SW 1271 (cell line): ENCODE results near the gene ST7.

Experiments
- DNase-seq, 2 experiments: peaks; one replicate each; lab custom pipeline; 2025; lab: John Stamatoyannopoulos, UW

ST7 gene

DNA sequence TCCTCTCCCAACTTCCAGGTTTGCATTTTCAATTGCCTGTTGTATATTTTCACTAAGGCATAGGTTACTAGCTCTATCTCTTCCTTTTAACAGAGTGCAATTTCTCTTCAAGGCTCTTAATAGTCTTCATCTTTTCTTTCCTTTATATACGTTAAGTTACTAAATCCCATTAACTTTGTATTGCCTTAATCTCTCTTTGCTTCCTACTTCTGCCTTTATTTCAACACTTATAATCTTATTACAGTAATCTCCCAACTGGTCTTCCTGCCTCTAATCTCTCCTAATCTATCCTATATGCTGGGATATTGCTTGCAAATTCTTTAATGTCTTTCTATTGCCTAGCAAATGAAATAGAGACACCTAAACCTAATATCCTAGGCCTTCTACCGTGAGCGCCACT is 26.1 kb downstream of the ST7 start:
- no peak for DNase-seq

DNA sequence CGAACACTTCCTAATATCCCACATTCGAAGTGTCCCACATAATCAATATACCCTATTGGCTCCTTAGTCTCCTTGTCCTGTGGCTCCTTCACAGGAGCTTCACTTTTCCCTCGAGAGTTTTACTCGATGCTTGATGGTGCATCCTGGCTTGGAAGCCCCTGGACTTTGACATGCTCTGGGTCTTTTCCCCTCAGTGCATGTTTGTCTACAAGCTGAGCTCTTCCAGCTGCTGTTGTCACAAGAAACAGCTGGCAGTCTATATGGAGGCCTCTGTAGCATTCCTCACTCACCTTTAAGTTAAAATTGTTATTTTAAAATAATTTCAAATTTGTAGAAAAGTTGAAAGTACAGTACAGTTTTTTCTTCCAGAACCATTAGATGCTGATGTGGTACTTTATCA is 27.1 kb downstream of the ST7 start:
- no peak for DNase-seq

DNA sequence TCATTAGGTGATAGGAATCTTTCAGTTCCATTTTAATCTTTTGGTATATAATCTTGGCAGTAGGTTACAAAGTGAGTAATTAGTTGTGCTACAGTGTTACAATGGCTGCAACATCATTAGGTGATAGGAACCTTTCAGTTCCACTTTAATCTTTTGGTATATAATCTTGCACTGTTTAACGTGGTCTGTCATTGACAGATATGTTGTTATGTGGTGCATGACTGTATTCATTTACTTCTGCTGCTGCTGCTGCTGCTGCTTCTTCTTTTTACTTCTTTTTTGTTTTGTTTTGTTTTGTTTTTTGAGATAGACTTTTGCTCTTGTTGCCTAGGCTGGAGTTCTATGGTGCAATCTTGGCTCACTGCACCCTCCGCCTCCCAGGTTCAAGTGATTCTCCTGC is 28.6 kb downstream of the ST7 start:
- DNase-seq = no peak

DNA sequence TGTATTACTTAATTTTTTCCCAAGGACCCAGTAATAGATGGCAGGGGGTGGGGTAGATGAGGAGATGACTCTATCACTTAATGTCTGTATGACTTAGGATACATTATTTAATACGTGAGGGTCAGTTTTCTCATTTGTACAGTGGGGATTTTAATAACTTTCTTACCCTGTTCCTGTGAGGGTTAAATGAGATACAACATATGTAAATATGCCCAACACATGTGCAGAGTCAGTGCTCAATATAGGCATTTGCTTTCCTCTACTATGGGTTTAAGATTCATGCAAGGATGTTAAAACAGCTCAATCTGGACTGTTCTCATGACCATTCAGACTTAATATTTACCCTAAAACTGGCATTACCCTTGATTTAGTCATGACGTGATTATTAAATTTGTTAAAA is 31.2 kb downstream of the ST7 start:
- no peak for DNase-seq

DNA sequence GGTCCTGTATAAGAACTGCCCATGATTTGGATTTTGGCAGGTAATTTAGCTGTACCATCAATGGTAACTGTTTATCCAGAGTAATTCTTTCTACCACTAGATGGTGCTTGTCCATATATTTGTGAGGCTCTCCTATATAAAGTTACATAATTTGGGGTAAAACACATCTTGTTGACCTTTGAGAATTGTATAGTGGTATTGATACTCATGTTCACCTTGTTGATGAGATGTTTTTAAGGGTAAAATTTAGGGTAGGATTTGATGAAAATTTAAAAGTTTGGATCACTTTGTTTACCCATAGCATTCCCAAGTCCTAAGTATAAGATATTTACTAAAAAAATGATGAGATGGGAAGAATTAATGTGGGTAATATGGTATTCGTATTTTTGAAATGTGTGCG is 31.6 kb downstream of the ST7 start:
- peak in 1 of 2 experiments; percentile 61 for DNase-seq

DNA sequence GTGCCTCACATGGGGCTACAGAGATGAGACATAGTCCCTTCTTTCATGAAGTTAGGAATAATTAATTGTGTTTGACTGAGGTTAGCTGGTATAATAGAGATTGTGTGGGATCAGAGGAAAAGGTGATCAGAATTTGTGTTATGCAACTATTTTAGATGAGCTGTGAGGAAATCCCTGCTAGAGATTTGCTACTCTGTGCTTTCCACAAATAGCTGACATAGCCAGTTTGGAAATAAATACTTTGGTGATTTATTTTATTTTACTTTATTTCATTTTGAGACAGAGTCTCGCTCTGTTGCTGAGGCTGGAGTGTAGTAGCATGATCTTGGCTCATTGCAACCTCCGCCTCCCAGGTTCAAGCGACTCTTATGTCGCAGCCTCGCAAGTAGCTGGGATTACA is 32.3 kb downstream of the ST7 start:
- DNase-seq = no peak

DNA sequence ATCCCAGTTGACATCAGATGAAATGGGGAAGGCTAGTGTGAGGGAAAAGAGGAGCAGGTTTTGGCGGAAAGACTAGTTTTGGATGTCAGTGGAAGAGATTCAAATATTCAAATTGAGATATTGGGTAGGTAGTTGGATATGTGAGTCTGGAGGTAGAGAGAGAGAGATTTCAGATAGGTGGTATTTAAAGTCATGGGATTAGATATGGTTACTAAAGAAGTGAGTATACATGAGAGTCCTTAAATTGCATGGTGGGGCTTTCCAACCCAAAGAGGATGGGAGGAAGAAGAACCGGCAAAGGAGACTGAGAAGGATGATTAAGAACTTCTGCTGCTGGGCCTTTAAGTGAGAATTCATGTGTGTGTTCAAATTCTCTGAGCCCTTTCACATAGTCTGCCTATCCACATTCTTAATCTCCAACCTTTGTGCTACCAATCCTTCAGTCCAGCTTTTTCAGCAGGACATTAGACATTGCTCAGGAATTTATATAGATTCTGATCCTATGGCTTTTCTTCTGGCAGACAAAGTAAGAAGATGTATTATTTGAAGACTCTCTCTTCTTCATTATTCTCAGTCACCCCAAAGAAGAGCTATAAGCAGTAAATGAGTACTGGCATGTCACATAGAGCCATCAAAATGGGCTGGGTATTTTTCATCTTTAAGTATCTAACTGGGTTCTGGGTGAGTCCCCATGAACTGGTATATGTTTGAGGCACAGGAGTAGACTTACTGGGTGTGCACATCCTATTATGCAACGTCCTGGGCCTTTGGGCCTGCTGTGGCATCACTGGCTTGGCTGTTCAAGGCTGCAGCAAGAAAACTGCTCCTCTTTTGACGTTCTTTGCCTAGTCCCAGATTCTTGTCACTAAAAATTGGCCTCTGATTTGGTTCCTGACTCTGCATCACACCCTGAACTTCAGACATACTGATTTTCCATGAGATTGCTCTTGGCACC is 33.6 kb downstream of the ST7 start:
- DNase-seq = no peak

DNA sequence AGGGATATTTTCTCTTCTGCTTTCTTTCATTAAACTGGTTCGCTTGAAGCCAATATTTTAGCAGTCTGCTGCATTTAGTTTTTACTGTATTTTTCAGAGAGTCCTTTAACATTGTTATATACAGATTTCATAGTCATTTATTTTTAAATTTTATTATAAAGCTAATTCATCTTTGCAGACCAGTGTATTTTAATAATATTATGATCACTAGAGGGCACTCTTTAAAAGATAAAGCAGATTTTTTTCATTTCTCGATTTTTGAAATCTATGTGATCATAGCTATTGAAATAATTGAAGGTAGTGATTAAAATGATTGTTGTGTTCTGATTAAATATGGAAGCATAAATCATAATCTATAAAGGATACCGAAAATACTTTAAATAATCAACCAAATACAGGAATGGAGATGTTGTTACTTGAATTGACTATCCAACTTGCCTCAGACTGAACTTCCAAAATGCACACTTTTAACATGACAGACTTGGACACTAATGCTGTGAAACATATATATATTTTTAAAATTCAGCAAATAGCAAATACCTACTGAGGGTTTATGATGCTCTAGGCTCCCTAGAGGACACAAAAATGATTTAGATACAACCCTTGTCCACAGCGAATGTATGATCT is 35.2 kb downstream of the ST7 start:
- peak in 1 of 2 experiments; percentile 25 for DNase-seq

DNA sequence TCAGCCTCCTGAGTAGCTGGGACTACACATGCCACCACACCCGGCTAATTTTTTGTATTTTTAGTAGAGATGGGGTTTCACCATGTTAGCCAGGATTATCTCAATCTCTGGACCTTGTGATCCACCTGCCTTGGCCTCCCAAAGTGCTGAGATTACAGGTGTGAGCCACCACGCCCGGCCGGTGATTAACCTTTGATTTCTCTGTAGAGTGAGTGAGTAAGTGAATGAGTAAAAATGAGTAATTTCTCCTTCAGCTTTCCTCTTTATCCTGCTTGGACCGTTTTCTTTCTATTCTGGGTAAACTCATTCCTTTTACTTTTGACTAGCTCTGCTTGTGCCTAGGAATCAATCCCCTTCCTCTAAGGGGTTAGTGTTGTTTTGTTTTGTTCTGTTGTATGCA is 36.8 kb downstream of the ST7 start:
- DNase-seq = no peak

DNA sequence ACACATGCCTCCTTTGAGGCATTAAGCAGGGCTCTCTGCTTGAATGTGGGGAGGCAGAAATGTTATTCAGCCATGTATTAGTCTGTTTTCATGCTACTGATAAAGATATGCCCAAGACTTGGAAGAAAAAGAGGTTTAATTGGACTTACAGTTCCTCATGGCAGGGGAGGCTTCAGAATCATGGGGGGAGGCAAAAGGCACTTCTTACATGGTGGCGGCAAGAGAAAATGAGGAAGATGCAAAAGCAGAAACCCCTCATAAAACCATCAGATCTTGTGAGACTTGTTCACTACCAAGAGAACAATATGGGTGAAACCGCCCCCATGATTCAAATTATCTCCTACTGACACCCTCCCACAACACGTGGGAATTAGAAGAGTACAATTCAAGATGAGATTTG is 37.9 kb downstream of the ST7 start:
- no peak for DNase-seq

DNA sequence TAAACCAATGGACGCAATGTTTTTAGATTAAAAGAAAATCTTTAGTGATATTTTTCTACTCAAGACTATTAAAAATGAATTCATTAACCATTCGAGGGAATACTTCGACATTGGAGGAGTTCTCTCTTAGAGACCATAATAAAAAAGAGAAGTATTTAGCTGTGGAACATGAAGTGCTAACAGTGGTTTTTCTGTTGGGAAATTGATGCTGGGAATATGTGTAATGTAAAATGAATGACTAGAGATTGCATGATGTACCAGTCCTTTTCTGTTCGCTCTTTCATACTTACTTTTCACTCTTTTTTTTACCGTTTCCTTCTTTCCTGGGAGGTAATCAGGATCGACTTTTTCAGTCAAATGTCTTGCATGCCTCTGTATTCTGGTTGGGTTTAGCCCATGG is 41.3 kb downstream of the ST7 start:
- no peak for DNase-seq

DNA sequence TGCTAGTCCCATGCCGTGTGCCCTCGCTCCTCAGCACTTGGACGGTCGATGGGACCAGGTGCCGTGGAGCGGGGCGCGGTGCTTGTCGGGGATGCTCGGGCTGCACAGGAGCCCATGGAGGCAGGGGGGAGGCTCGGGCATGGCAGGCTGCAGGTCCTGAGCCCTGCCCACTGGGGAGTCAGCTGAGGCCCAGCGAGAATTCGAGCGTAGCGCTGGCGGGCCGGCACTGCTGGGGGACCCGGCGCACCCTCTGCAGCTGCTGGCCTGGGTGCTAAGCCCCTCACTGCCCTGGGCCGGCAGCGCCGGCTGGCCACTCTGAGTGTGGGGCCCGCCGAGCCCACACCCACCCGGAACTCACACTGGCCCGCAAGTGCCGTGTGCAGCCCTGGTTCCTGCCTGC is 44.7 kb downstream of the ST7 start:
- no peak for DNase-seq

DNA sequence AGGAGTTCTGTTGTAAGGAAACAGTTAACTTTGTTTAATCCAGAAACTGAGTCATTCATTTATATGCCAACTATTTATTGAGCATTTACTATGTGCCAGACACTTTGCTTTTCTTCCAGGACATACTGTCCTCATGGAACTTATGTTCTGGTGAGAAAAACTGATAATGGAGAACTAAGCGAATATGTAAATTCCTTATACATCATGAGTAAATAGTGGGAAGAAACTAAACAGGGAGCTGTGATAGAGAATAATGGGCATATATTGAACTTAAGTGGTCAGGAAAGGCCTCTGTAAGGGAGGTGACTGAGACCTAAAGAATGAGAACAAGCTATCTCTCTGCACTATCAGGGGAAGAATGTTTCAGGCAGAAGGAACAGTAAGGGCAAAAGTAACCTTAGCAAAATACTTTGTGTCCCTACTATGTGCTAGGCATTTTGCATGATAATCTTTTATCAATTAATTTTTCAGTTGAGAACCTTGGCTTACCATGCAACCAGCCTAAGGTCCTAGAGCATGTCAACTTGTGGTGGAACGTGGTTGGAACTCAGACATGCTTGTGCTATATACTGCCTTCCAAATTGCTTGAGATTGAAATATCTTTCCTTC is 45.4 kb downstream of the ST7 start:
- no peak for DNase-seq

DNA sequence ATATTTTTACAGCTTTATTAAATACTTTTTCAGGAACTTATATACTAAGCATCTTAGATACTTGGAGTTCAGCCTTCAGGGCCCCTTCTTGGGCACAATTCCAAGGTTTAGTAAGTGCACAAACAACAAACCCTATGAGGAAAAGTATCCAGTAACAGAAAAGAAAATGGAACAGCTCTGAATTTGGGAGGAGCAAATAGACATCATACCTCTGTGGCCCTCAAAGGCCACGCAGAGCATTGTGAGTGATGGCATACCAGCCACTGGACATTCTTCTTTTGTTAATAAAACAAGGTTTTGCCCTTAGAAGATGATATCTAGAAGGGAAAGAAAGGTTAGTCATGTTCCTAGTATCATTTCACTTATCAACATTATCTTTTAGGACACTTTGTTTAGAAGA is 46.0 kb downstream of the ST7 start:
- no peak for DNase-seq

DNA sequence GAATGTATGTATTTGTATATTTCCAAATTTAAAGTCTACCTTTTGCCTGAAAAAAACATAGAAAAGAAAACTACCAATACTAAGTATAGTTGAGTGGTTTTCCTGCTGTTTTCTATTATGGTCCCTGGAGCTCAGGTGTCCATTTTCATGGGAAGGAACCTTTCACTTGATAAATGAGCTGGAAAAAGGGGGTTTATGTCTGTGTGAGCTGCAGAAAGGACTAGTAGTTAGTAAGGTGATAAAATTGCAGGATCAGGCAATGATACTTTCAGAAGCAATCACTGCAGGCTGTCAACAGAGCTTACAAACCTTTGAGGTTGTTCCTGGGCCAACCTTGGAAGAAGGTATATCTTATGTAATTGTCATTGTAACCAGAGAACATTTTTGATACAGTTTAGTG is 48.0 kb downstream of the ST7 start:
- DNase-seq = no peak

DNA sequence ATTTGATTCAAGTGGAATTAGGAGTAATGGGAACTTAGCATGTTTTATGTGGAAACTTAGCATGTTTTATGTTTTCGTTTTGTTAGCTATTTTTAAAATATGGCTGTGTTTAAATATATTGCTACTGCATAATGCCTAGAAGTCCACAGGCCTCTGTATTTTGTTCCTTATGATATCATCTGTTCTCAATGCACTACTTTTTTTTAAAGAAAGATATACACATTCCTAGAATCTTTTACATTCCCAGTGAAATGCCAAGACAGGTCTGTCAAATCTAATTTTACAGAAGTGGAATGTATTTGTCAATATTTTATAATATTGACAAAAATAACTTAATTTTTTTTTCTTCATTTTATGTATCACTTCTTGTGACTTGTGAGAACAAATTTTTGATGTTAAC is 51.6 kb downstream of the ST7 start:
- DNase-seq = peak in 1 of 2 experiments; percentile 67

DNA sequence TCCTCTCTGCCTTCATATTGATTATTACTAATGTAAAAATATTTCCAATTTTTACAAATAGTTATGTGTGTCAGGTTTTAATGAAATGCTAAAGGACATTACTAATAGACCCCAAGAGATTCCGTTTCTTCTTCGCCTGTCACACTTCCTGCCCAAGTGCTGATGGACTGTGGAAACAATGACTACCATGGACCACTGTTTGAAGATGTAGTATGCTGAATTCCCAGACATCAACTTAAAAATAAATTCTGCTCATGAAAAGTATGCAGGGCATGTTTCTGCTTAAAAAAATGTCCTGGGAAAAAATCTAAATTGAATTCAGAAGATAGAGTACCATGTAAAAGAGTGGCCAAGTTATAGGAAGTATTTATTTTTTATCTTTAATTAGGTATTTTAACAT is 52.1 kb downstream of the ST7 start:
- no peak for DNase-seq

DNA sequence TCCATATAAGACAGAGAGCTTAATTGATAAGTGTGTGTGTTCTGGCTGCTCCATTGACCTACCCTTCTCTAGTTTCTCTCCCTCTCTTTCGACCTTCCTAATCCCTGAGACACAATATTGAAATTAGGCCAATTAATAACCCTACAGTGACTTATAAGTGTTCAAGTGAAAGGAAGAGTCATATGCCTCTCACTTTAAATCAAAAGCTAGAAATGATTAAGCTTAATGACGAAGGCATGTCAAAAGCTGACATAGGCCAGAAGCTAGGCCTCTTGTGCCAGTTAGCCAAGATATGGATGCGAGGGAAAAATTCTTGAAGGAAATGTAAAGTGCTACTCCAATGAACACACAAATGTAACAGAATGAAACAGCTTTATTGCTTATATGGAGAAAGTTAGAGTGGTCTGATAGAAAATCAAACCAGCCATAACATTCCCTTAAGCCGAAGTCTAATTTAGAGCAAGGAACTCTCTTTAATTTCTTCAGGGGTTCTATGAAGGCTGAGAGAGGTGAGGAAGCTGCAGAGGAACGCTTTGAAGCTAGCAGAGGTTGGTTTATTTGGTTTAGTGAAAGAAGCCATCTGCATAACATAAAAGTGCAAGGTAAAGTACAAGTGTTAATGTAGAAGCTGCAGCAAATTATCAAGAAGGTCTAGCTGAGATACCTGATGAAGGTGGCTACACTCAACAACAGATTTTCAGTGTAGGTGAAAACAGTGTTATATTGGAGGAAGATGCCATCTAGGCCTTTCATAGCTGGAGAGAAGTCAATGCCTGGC is 53.8 kb downstream of the ST7 start:
- DNase-seq = no peak

DNA sequence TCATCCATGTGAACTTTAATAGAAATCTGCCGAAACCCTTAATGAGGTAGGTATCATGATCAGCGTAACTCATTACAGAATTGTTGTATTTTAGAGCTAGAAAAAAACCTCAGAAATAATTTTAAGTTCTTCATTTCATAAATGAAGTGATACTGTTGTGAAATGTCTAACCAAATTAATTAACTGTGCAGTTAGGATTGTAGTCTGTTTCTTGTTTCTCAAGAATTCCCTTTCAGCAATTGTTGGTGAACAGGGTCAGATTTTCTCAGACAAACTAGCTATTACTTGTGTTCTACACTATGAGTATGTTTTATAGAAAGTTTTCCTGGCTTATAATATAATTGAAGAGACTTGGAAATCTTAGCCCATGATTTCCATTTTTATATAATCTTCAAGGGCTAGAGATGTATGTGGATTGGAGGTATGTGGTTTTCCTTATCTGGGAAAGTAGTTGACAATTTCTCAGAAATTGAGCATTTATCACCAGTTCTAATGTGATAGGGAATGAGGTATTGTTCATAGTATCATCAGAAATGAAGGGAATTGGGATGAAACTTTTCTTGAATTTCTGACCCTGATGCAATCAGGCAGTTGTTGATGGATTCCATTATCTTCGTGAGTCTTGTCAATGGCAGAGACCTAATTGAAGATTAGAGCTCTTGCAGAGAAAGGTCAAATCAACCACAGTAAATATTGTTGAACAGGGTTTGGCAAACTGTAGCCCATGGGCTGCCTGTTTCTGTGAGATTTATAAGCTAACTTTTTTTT is 55.0 kb downstream of the ST7 start:
- no peak for DNase-seq

DNA sequence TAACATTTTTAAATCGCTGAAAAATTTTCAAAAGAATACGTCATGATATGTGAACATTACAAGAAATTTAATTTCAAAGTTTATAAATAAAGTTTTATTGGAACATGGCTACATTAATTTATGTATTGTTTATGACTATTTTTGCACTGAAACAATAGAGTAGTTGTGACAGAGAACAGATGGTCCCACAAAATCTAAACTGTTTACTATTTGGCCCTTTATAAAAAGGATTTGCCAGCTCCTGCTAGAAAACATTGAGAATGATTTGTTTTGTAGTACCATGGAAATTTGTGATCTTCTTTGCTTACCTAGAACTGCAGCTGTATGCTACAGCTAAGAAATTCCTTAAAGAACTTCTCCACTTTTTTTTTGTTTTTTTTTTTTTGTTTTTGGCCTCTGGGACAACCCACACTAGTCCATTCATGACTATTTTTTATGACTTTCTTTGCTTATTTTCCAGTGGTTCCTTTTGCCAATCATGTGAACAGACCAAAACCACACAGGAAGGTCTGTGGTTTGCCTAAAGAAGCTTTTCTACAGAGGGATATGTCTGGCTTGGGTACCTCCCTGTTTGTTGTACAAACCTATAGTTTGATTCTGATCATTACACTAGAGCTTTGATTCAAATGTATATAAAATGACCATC is 55.7 kb downstream of the ST7 start:
- DNase-seq = no peak

DNA sequence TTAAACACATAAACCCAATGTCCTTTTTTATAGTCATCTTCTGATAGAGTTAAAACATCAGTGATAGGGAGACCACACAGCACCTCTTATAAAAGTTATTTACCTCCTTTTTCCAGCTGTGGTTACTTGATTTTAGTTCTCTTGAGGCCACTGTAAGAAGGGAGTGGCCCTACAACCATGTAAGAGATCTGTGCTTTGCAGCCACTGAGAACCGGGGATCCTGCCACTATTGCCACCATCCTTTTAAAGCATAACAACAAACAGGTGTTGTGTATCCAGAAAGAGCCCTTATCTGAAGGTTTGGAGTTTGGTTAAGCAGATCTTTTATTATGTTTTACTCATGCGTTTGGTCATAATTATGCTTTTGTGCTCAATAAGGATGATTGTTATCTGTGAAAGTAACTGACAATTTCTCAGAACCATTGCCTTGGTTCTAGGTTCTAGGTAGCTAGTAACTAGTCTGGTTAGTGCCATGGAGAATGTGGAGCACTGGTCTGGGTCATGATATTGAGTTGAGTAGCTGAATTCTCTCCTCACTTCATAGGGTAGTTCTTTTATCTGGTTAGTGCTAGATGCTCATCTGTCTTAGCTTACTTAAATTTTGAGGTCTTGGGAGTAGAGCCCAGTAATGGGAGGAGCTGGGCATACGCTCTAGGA is 56.5 kb downstream of the ST7 start:
- no peak for DNase-seq
